RWPE1 (cell line): ENCODE measurements around the gene PODXL.

Source experiments
- CTCF ChIA-PET: fragments of 350-600 bp; sonication (Branson Sonifier 250); formaldehyde crosslinking; extraction: SDS; loops from one replicate; lab custom pipeline; 2021; lab: Yijun Ruan, JAX
- POLR2A ChIA-PET: fragments of 400-600 bp; formaldehyde crosslinking; extraction: SDS; loops from one replicate; lab custom pipeline; 2020; ENCODE audit warnings: antibody characterized with exemption; ENCODE audit not compliant: low non-redundant PET; lab: Yijun Ruan, JAX
- DNase-seq: peaks from one replicate; pipeline ENCODE4 v3.0.0; 2012; ENCODE audit warnings: low spot score
- H3K27ac ChIP-seq: fragments of 450-650 bp; 2 replicates; pipeline ENCODE4 v1.5.1; 2017
- CTCF ChIP-seq: fragments of 450-650 bp; conservative IDR thresholded peaks from 2 replicates; pipeline ENCODE4 v1.5.1; 2017; ENCODE audit warnings: low read depth, mild to moderate bottlenecking

The PODXL gene

GRCh38 chr7:131511071-131511470 lies 45.4 kb downstream of the PODXL start:
- no peak for TF ChIP-seq CTCF
- no peak overlapping the region for H3K27ac ChIP-seq
- CTCF ChIA-PET, result interaction anchor here (2.0 kb wide), 1 partner anchor 144 kb away, joined by 7 read pairs; no protein-coding TSS in a partner anchor
- POLR2A ChIA-PET, result no interaction called here
- DNase-seq, result no peak

GRCh38 chr7:131509781-131510180 lies 46.6 kb downstream of the PODXL start:
- ChIA-PET CTCF (interaction anchor here (3.2 kb wide), 1 partner anchor 145 kb away, joined by 14 read pairs; no protein-coding TSS in a partner anchor), POLR2A (no interaction called here)
- H3K27ac ChIP-seq, result no peak overlapping the region
- DNase-seq, result no peak
- no peak for TF ChIP-seq CTCF

- no peak for DNase-seq
- CTCF ChIA-PET, result interaction anchor here (0.6 to 3.2 kb wide), 2 partner anchors 146 to 470 kb away, joined by 3 to 14 read pairs; no protein-coding TSS in a partner anchor
- POLR2A ChIA-PET, result no interaction called here
- TF ChIP-seq CTCF, result no peak
- no peak overlapping the region for H3K27ac ChIP-seq
Measured at GRCh38 chr7:131508754-131509486, 47.5 kb downstream of the PODXL start.

GRCh38 chr7:131507592-131508331 lies 48.7 kb downstream of the PODXL start:
- peak; percentile 59 for DNase-seq
- H3K27ac ChIP-seq, result no peak overlapping the region
- TF ChIP-seq CTCF, result peak; percentile 98

GRCh38 chr7:131506597-131506996 lies 49.8 kb downstream of the PODXL start:
- CTCF ChIA-PET, result interaction anchor here (3.2 kb wide), 1 partner anchor 149 kb away, joined by 14 read pairs; no protein-coding TSS in a partner anchor
- POLR2A ChIA-PET, result no interaction called here
- H3K27ac ChIP-seq, result no peak overlapping the region
- no peak for DNase-seq
- TF ChIP-seq CTCF, result no peak

More at GRCh38 chr7:131507592-131508331, 48.7 kb downstream of the PODXL start:
- CTCF ChIA-PET, result interaction anchor here (0.6 to 3.2 kb wide), 3 partner anchors 9 to 468 kb away, joined by 3 to 14 read pairs (median 4); no protein-coding TSS in a partner anchor
- POLR2A ChIA-PET, result no interaction called here
